Measurements from ENCODE around the gene MYLK. TPM values are rescaled to one million over a fixed set of nuclear protein-coding genes. Genes with fewer than 3 reads are reported as not detected.

MYLK gene

GRCh38 chr3:123564056-123564455, 320.1 kb downstream of the MYLK start:
- Histone ChIP-seq H2BK12ac (ENCODE audit: low read length) (no peak overlapping the region), H2AK5ac (ENCODE audit: low read depth, low read length) (no peak overlapping the region), H3K4me1 (ENCODE audit: control insufficient read depth in 2 of 2, insufficient read depth in 1 of 2, low read depth in 1 of 2, low read length in 2 of 2) (no peaks in the 10 kb centered on the region), H4K8ac (ENCODE audit: low read depth, low read length) (no peak overlapping the region), H3K79me1 (ENCODE audit: low read depth, low read length) (no peaks in the 10 kb centered on the region), H2AFZ (ENCODE audit: low read length) (no peak overlapping the region), H3K18ac (ENCODE audit: low read length) (no peak overlapping the region), H3K4me2 (ENCODE audit: insufficient read depth, low read length, poor library complexity, severe bottlenecking) (no peak overlapping the region), H3K4me3 (ENCODE audit: low read length in 2 of 2) (no peak overlapping the region), H3K36me3 (replicated peaks in 1 of 2; ENCODE audit: control insufficient read depth in 2 of 2, insufficient read depth in 2 of 2, low read length in 2 of 2) (peaks cover 2 to 42% of the 10 kb centered on the region in 2 donors), H3K23ac (ENCODE audit: low read depth, low read length, poor library complexity) (no peak overlapping the region), H2BK5ac (ENCODE audit: low read length) (no peak overlapping the region), H4K91ac (ENCODE audit: low read depth, low read length, poor library complexity) (no peak overlapping the region), H3K27ac (replicated peaks; ENCODE audit: low read length) (no peak overlapping the region), H3K14ac (ENCODE audit: low read length) (no peak overlapping the region), H3K9ac (ENCODE audit: low read depth, low read length, poor library complexity) (peak overlapping the region; percentile 72), H2BK15ac (ENCODE audit: low read length) (no peak overlapping the region), H2BK120ac (ENCODE audit: low read depth, low read length) (no peak overlapping the region), H3K27me3 (ENCODE audit: control insufficient read depth in 3 of 3, insufficient read depth in 3 of 3, low read depth in 1 of 3, low read length in 3 of 3) (no peaks in the 10 kb centered on the region), H3K4ac (ENCODE audit: low read length) (no peak overlapping the region), H3K9me3 (replicated peaks in 1 of 2; ENCODE audit: control insufficient read depth in 2 of 2, insufficient read depth in 1 of 2, low read depth in 1 of 2, low read length in 2 of 2) (no peaks in the 10 kb centered on the region)
- DNase-seq (ENCODE audit: low spot score), result no peak
- no CpG with 5 or more reads among the region's 6 CpGs for WGBS, 2 donors (ENCODE audit: extremely low coverage in 2 of 2, insufficient read length in 2 of 2, insufficient replicate concordance in 1 of 2)

GRCh38 chr3:123562547-123562946, 321.6 kb downstream of the MYLK start:
- H3K9ac ChIP-seq (ENCODE audit: low read depth, low read length, poor library complexity), result no peak overlapping the region
- no peaks in the 10 kb centered on the region for H3K4me1 ChIP-seq (ENCODE audit: control insufficient read depth in 2 of 2, insufficient read depth in 1 of 2, low read depth in 1 of 2, low read length in 2 of 2)
- no peak for DNase-seq (ENCODE audit: low spot score)
- no peaks in the 10 kb centered on the region for H3K79me1 ChIP-seq (ENCODE audit: low read depth, low read length)
- H3K4me3 ChIP-seq (ENCODE audit: low read length in 2 of 2), result no peak overlapping the region
- no peak overlapping the region for H4K8ac ChIP-seq (ENCODE audit: low read depth, low read length)
- H2AK5ac ChIP-seq (ENCODE audit: low read depth, low read length), result no peak overlapping the region
- no peak overlapping the region for H3K27ac ChIP-seq (replicated peaks; ENCODE audit: low read length)
- H3K4me2 ChIP-seq (ENCODE audit: insufficient read depth, low read length, poor library complexity, severe bottlenecking), result no peak overlapping the region
- no peak overlapping the region for H2AFZ ChIP-seq (ENCODE audit: low read length)
- no peak overlapping the region for H3K23ac ChIP-seq (ENCODE audit: low read depth, low read length, poor library complexity)
- H2BK15ac ChIP-seq (ENCODE audit: low read length), result no peak overlapping the region
- H3K36me3 ChIP-seq (replicated peaks in 1 of 2; ENCODE audit: control insufficient read depth in 2 of 2, insufficient read depth in 2 of 2, low read length in 2 of 2), result peaks cover 2 to 47% of the 10 kb centered on the region in 2 donors
- no peak overlapping the region for H3K4ac ChIP-seq (ENCODE audit: low read length)
- H2BK12ac ChIP-seq (ENCODE audit: low read length), result no peak overlapping the region
- H4K91ac ChIP-seq (ENCODE audit: low read depth, low read length, poor library complexity), result no peak overlapping the region
- no peaks in the 10 kb centered on the region for H3K27me3 ChIP-seq (ENCODE audit: control insufficient read depth in 3 of 3, insufficient read depth in 3 of 3, low read depth in 1 of 3, low read length in 3 of 3)
- H3K14ac ChIP-seq (ENCODE audit: low read length), result no peak overlapping the region
- H2BK5ac ChIP-seq (ENCODE audit: low read length), result no peak overlapping the region
- H3K9me3 ChIP-seq (replicated peaks in 1 of 2; ENCODE audit: control insufficient read depth in 2 of 2, insufficient read depth in 1 of 2, low read depth in 1 of 2, low read length in 2 of 2), result no peaks in the 10 kb centered on the region
- H2BK120ac ChIP-seq (ENCODE audit: low read depth, low read length), result no peak overlapping the region
- H3K18ac ChIP-seq (ENCODE audit: low read length), result no peak overlapping the region
- no CpG with 5 or more reads among the region's 1 CpG for WGBS, 2 donors (ENCODE audit: extremely low coverage in 2 of 2, insufficient read length in 2 of 2, insufficient replicate concordance in 1 of 2)

- Histone ChIP-seq H4K8ac (ENCODE audit: low read depth, low read length) (no peak overlapping the region), H3K79me1 (ENCODE audit: low read depth, low read length) (peaks cover under 1% of the 10 kb centered on the region), H4K91ac (ENCODE audit: low read depth, low read length, poor library complexity) (no peak overlapping the region), H2BK15ac (ENCODE audit: low read length) (no peak overlapping the region), H3K9ac (ENCODE audit: low read depth, low read length, poor library complexity) (no peak overlapping the region), H3K27ac (replicated peaks; ENCODE audit: low read length) (no peak overlapping the region), H3K14ac (ENCODE audit: low read length) (no peak overlapping the region), H2BK5ac (ENCODE audit: low read length) (no peak overlapping the region), H2AK5ac (ENCODE audit: low read depth, low read length) (no peak overlapping the region), H3K36me3 (replicated peaks in 1 of 2; ENCODE audit: control insufficient read depth in 2 of 2, insufficient read depth in 2 of 2, low read length in 2 of 2) (peaks cover 2 to 43% of the 10 kb centered on the region in 2 donors), H2AFZ (ENCODE audit: low read length) (no peak overlapping the region), H3K18ac (ENCODE audit: low read length) (no peak overlapping the region), H3K23ac (ENCODE audit: low read depth, low read length, poor library complexity) (no peak overlapping the region), H2BK120ac (ENCODE audit: low read depth, low read length) (no peak overlapping the region), H3K4me2 (ENCODE audit: insufficient read depth, low read length, poor library complexity, severe bottlenecking) (no peak overlapping the region), H2BK12ac (ENCODE audit: low read length) (no peak overlapping the region), H3K27me3 (ENCODE audit: control insufficient read depth in 3 of 3, insufficient read depth in 3 of 3, low read depth in 1 of 3, low read length in 3 of 3) (no peaks in the 10 kb centered on the region), H3K4ac (ENCODE audit: low read length) (no peak overlapping the region), H3K4me1 (ENCODE audit: control insufficient read depth in 2 of 2, insufficient read depth in 1 of 2, low read depth in 1 of 2, low read length in 2 of 2) (no peaks in the 10 kb centered on the region), H3K9me3 (replicated peaks in 1 of 2; ENCODE audit: control insufficient read depth in 2 of 2, insufficient read depth in 1 of 2, low read depth in 1 of 2, low read length in 2 of 2) (peaks cover 0 to 11% of the 10 kb centered on the region in 2 donors), H3K4me3 (ENCODE audit: low read length in 2 of 2) (no peak overlapping the region)
- WGBS, 2 donors (ENCODE audit: extremely low coverage in 2 of 2, insufficient read length in 2 of 2, insufficient replicate concordance in 1 of 2), result no CpG with 5 or more reads among the region's 2 CpGs
- no peak for DNase-seq (ENCODE audit: low spot score)
Observed at GRCh38 chr3:123561188-123561587, 322.9 kb downstream of the MYLK start.

Small RNA genes within 50 kb of the gene (small RNA-seq; reads per million reads assigned to genes)
- not detected for gene RF00392 (ENCODE audit: insufficient read depth)

Measured in neuronal stem cell (in vitro differentiated cells).